OCI-LY1 (cell line): ENCODE results near the gene SYNDIG1L.
"Not testable (repeated sequence)": the region's sequence is repeated elsewhere in the genome, so short reads cannot be mapped to it uniquely, and the experiment has no call there.

Source experiments
- H2AFZ ChIP-seq: fragments of 200-600 bp; sonication (generic), shearing (Covaris generic); 2 replicates; pipeline ENCODE4 v1.6.0; 2014; ENCODE audit warnings: antibody characterized with exemption, mild to moderate bottlenecking, low read length
- H3F3A ChIP-seq: fragments of 200-600 bp; sonication (generic), shearing (Covaris generic); 2 replicates; pipeline ENCODE4 v1.6.0; 2014; ENCODE audit warnings: mild to moderate bottlenecking, antibody characterized with exemption, low read length, moderate library complexity; ENCODE audit not compliant: insufficient read depth
- H3K27ac ChIP-seq: fragments of 200-600 bp; sonication (generic); 2 replicates; pipeline ENCODE4 v1.5.1; 2014; ENCODE audit warnings: low read length, mixed run types, mild to moderate bottlenecking, low read depth; ENCODE audit not compliant: poor library complexity, severe bottlenecking
- H3K27me3 ChIP-seq: fragments of 200-600 bp; sonication (generic); 2 replicates; pipeline ENCODE4 v1.6.0; 2014; ENCODE audit warnings: antibody characterized with exemption, mild to moderate bottlenecking, low read length, moderate library complexity; ENCODE audit not compliant: insufficient read depth
- H3K36me3 ChIP-seq: fragments of 200-600 bp; sonication (generic); 2 replicates; pipeline ENCODE4 v1.6.1; 2014; ENCODE audit warnings: mild to moderate bottlenecking, antibody characterized with exemption, low read length, moderate library complexity, mixed read lengths; ENCODE audit not compliant: insufficient read depth
- H3K4me1 ChIP-seq: fragments of 200-600 bp; sonication (generic); 2 replicates; pipeline ENCODE4 v1.5.1; 2014; ENCODE audit warnings: mild to moderate bottlenecking, low read length, moderate library complexity; ENCODE audit not compliant: insufficient read depth, severe bottlenecking
- H3K4me2 ChIP-seq: fragments of 200-600 bp; sonication (generic), shearing (Covaris generic); 2 replicates; pipeline ENCODE4 v1.6.1; 2014; ENCODE audit warnings: low read length
- H3K4me3 ChIP-seq: fragments of 200-600 bp; sonication (generic); 2 replicates; pipeline ENCODE4 v1.5.1; 2014; ENCODE audit warnings: low read length, low read depth, mild to moderate bottlenecking, mixed read lengths; ENCODE audit not compliant: poor library complexity, severe bottlenecking
- H3K79me2 ChIP-seq: fragments of 200-600 bp; shearing (Covaris generic); 2 replicates; pipeline ENCODE4 v1.6.1; 2016; ENCODE audit warnings: mixed run types, low read length, mixed read lengths; ENCODE audit not compliant: insufficient read depth
- H3K9ac ChIP-seq: fragments of 200-600 bp; sonication (generic), shearing (Covaris generic); 2 replicates; pipeline ENCODE4 v1.6.1; 2014; ENCODE audit warnings: mild to moderate bottlenecking, low read length, mixed read lengths
- H3K9me2 ChIP-seq: fragments of 200-600 bp; sonication (generic), shearing (Covaris generic); 2 replicates; pipeline ENCODE4 v1.6.1; 2014; ENCODE audit warnings: low read depth, mild to moderate bottlenecking, low read length, mixed read lengths
- H3K9me3 ChIP-seq: fragments of 200-600 bp; shearing (Covaris generic); 2 replicates; pipeline ENCODE4 v1.6.1; 2014; ENCODE audit warnings: low read length, mixed read lengths
- H4K20me1 ChIP-seq: fragments of 200-600 bp; sonication (generic), shearing (Covaris generic); 2 replicates; pipeline ENCODE4 v1.6.0; 2016; ENCODE audit warnings: mild to moderate bottlenecking, low read length; ENCODE audit not compliant: insufficient read depth
- CTCF ChIP-seq: fragments of 200-600 bp; sonication (generic), shearing (Covaris generic); IDR thresholded peaks from 2 replicates; pipeline ENCODE4 v1.5.1; 2017; ENCODE audit warnings: mild to moderate bottlenecking, antibody characterized with exemption, low read length, moderate library complexity, mixed read lengths
- EZH2 ChIP-seq: fragments of 200-600 bp; sonication (generic), shearing (Covaris generic); IDR thresholded peaks from 2 replicates; pipeline ENCODE4 v1.8.0; 2017; ENCODE audit warnings: borderline replicate concordance, mixed run types, mild to moderate bottlenecking, antibody characterized with exemption, low read length, moderate library complexity, mixed read lengths

The SYNDIG1L gene

GRCh38 chr14:74459289-74459946 lies 33.4 kb upstream of the SYNDIG1L start:
- Histone ChIP-seq H3K79me2 (no peaks in the 10 kb centered on the region), H3K27ac (no peak overlapping the region), H2AFZ (no peak overlapping the region), H3K4me1 (no peaks in the 10 kb centered on the region), H3F3A (no peaks in the 10 kb centered on the region), H3K9me3 (no peaks in the 10 kb centered on the region), H3K9me2 (no peaks in the 10 kb centered on the region), H4K20me1 (no peaks in the 10 kb centered on the region), H3K4me2 (no peak overlapping the region), H3K36me3 (no peaks in the 10 kb centered on the region), H3K9ac (no peak overlapping the region), H3K4me3 (no peak overlapping the region), H3K27me3 (peaks cover 4% of the 10 kb centered on the region)
- no peak for TF ChIP-seq EZH2
- peak; percentile 60 for TF ChIP-seq CTCF

- H3K4me2 ChIP-seq: no peak overlapping the region
- peaks cover 4% of the 10 kb centered on the region for H3K27me3 ChIP-seq
- no peak overlapping the region for H3K27ac ChIP-seq
Measured at GRCh38 chr14:74457565-74457895, 31.5 kb upstream of the SYNDIG1L start.

GRCh38 chr14:74456684-74457564 lies 30.9 kb upstream of the SYNDIG1L start:
- Histone ChIP-seq H3K79me2 (no peaks in the 10 kb centered on the region), H3K4me2 (no peak overlapping the region), H3F3A (no peaks in the 10 kb centered on the region), H3K4me1 (no peaks in the 10 kb centered on the region), H3K9me3 (peaks cover 4% of the 10 kb centered on the region), H3K36me3 (no peaks in the 10 kb centered on the region; the same call in 1 of the 2 replicates), H3K9me2 (no peaks in the 10 kb centered on the region), H4K20me1 (no peaks in the 10 kb centered on the region), H2AFZ (no peak overlapping the region), H3K9ac (no peak overlapping the region), H3K4me3 (no peak overlapping the region), H3K27me3 (peaks cover 4% of the 10 kb centered on the region), H3K27ac (no peak overlapping the region)
- TF ChIP-seq EZH2: no peak
- TF ChIP-seq CTCF: no peak

More at GRCh38 chr14:74457565-74457895, 31.5 kb upstream of the SYNDIG1L start:
- no peaks in the 10 kb centered on the region for H4K20me1 ChIP-seq
- no peaks in the 10 kb centered on the region for H3K79me2 ChIP-seq
- no peak overlapping the region for H3K9ac ChIP-seq
- no peaks in the 10 kb centered on the region for H3K9me2 ChIP-seq
- no peaks in the 10 kb centered on the region; the same call in 1 of the 2 replicates for H3K36me3 ChIP-seq
- no peak overlapping the region for H3K4me3 ChIP-seq
- no peaks in the 10 kb centered on the region for H3F3A ChIP-seq
- no peak for TF ChIP-seq EZH2
- no peak for TF ChIP-seq CTCF
- H3K4me1 ChIP-seq: no peaks in the 10 kb centered on the region
- H2AFZ ChIP-seq: no peak overlapping the region
- H3K9me3 ChIP-seq: peaks cover 4% of the 10 kb centered on the region

GRCh38 chr14:74454397-74454796 lies 28.4 kb upstream of the SYNDIG1L start:
- not testable (repeated sequence) for H3K27me3 ChIP-seq, H3K79me2 ChIP-seq, H3K27ac ChIP-seq, H3K9ac ChIP-seq, H2AFZ ChIP-seq, H3K9me3 ChIP-seq, H3K36me3 ChIP-seq, H3K4me1 ChIP-seq, H3K4me2 ChIP-seq, H3K4me3 ChIP-seq, H4K20me1 ChIP-seq, H3F3A ChIP-seq, H3K9me2 ChIP-seq
